ENCODE results near the gene NCMAP. TPM values are rescaled to one million over a fixed set of nuclear protein-coding genes. Genes with fewer than 3 reads are reported as not detected.

The NCMAP gene
- total RNA-seq, 2 donors from 2014 or later, result 2.0 to 7.7 TPM

DNA sequence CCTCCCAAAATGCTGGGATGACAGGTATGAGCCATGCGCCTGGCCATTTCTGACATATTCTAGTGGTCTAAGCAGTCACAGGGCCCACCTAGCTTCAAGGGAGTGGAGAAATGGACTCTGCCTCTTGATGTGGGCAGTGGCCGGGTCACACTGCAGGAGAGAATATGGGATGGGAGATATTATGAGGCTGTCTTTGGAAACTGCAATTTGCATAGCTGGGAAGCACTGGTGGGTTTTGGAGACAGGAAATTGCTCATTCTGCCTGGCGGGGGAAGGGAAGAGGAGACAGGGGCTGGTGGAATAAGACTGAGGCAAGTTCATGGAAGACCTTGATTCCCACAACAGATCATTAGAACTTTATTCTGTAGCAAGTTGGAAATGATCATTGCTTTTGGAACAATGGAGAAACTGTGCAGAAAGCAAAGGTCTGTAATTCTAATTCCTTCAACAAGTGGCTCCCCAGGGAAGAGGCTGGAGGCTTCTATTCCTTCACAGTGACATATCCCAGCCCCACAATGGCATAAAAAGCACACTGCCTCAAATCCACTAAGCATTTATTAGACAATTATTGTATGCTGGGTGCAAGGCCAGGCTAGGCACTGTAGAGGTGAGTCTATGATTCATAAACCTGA lies 10.5 kb downstream of the NCMAP start:
- Histone ChIP-seq H3K27ac (no peak overlapping the region), H3K9me3 (no peaks in the 10 kb centered on the region), H3K4me1 (replicated peaks) (no peaks in the 10 kb centered on the region), H3K4me3 (no peak overlapping the region), H3K27me3 (replicated peaks; ENCODE audit: insufficient read depth) (no peaks in the 10 kb centered on the region), H3K36me3 (no peaks in the 10 kb centered on the region)
- TF ChIP-seq POLR2AphosphoS5 (IDR thresholded peaks at IDR 0.05) (no peak), POLR2A (IDR thresholded peaks at IDR 0.05) (no peak)
- TF ChIP-seq, protein P1, sequence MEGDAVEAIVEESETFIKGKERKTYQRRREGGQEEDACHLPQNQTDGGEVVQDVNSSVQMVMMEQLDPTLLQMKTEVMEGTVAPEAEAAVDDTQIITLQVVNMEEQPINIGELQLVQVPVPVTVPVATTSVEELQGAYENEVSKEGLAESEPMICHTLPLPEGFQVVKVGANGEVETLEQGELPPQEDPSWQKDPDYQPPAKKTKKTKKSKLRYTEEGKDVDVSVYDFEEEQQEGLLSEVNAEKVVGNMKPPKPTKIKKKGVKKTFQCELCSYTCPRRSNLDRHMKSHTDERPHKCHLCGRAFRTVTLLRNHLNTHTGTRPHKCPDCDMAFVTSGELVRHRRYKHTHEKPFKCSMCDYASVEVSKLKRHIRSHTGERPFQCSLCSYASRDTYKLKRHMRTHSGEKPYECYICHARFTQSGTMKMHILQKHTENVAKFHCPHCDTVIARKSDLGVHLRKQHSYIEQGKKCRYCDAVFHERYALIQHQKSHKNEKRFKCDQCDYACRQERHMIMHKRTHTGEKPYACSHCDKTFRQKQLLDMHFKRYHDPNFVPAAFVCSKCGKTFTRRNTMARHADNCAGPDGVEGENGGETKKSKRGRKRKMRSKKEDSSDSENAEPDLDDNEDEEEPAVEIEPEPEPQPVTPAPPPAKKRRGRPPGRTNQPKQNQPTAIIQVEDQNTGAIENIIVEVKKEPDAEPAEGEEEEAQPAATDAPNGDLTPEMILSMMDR (IDR thresholded peaks at IDR 0.05), result no peak
- WGBS, result 93% methylated on average over 3 of the region's 3 CpGs
- no peak for DNase-seq (ENCODE audit: low spot score)
- intact Hi-C loops (cut with DNase I), result no loop called here

DNA sequence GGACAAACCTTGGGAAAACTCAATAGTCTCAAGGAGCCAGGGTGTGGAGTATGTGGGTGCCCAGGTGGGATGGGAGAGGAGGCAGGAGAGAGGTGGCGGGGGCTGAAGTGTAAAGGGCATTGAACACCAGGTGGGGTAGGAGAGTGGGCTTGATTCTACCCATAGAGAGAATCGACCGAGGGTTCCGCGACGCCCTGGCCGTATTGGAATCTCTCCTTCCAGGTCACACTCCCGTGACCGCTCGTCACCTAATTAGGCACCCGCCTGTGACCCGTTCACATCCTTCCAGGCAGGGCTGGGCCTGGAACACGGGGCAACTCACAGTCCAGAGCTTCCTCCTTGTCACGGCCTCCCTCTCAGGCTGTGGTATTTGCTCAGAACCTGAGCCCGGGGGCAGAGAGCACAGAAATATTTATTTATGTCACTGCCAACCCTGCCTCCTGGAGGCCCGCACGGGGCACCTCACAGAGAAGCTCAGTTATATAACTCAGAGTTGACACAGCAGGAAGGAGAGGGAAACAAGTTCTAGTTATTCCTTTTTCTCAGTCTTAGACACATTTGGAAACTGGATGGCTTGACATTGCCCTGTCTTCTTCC lies 12.0 kb downstream of the NCMAP start:
- intact Hi-C loops (cut with DNase I), result no loop called here
- Histone ChIP-seq H3K4me3 (no peak overlapping the region), H3K27me3 (replicated peaks; ENCODE audit: insufficient read depth) (no peaks in the 10 kb centered on the region), H3K9me3 (no peaks in the 10 kb centered on the region), H3K27ac (peak overlapping the region; percentile 47 to 67), H3K36me3 (no peaks in the 10 kb centered on the region), H3K4me1 (replicated peaks) (no peaks in the 10 kb centered on the region)
- TF ChIP-seq POLR2A (IDR thresholded peaks at IDR 0.05) (no peak), POLR2AphosphoS5 (IDR thresholded peaks at IDR 0.05) (peak; percentile 61)
- TF ChIP-seq, protein P1 (IDR thresholded peaks at IDR 0.05), result peak in 3 of 4 experiments; percentile 10 to 58 (median 52)
- 49% methylated on average over 17 of the region's 17 CpGs for WGBS
- DNase-seq (ENCODE audit: low spot score), result peak; percentile 81

DNA sequence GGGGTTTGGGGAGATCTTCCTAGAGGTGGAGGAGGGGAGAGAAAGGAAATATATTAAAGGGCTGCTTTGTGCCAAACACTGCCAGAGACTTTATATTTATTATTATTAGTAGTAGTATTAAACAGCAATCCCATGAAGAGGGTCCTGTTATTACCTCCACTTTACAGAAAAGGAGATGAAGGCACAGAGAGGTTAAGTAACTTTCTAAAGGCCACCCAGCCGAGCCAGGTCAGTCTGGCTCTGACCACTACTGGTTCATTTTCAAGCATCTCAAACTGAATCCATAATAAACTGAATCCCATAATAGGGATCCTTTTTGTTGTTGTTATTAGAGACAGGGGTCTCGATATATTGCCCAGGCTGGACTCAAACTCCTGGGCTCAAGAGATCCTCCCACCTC lies 12.6 kb downstream of the NCMAP start:
- 85% methylated on average over 2 of the region's 2 CpGs for WGBS
- H3K36me3 ChIP-seq, result no peaks in the 10 kb centered on the region
- no peak for DNase-seq (ENCODE audit: low spot score)
- peak overlapping the region; percentile 47 to 67 for H3K27ac ChIP-seq
- H3K27me3 ChIP-seq (replicated peaks; ENCODE audit: insufficient read depth), result no peaks in the 10 kb centered on the region
- H3K4me1 ChIP-seq (replicated peaks), result no peaks in the 10 kb centered on the region
- TF ChIP-seq POLR2AphosphoS5 (IDR thresholded peaks at IDR 0.05) (no peak), POLR2A (IDR thresholded peaks at IDR 0.05) (no peak)
- TF ChIP-seq, protein P1 (IDR thresholded peaks at IDR 0.05), result no peak
- intact Hi-C loops (cut with DNase I), result no loop called here
- no peaks in the 10 kb centered on the region for H3K9me3 ChIP-seq
- no peak overlapping the region for H3K4me3 ChIP-seq

DNA sequence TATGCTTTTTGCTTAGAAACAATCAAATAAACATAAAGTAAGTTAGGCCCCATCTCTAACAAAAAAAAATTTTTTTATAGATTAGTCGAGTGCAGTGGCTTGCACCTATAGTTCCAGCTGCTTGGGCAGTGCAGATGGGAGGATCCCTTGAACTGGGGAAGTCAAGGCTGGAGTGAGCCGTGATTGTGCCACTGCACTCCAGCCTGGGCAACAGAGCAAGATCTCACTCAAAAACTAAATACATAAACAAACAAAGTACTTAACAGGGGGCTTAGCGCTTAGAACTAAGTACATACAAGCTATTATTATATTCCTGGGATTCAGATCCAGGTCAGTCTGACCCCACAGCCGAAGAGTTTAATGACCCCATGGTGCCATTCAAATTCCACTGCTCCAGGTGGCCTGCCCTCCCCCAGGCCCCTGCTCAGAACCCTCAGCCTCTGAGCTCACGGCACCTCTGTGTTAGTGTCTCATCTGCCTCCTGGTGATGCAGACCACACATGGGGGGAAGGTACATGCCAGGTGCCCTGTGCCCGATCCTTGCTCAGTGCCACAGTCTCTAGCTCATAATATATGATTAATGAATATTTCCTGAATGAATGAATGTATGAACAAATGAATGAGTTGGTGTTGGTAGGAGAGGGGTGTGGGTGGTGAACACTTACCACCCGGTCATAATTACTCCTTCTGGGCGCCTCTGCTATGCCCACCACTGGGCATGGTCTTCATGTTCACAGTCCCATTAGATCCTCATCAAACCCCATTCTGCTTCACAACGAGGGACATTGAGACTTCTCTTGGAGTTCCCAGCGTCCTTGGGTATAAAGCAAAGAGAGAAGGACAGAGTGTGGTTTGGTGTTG lies 14.6 kb downstream of the NCMAP start:
- WGBS, result 79% methylated on average over 10 of the region's 10 CpGs
- DNase-seq (ENCODE audit: low spot score), result no peak
- H3K4me3 ChIP-seq, result no peak overlapping the region
- H3K27me3 ChIP-seq (replicated peaks; ENCODE audit: insufficient read depth), result no peaks in the 10 kb centered on the region
- H3K4me1 ChIP-seq (replicated peaks), result no peaks in the 10 kb centered on the region
- intact Hi-C loops (cut with DNase I), result no loop called here
- no peak overlapping the region for H3K27ac ChIP-seq
- H3K36me3 ChIP-seq, result no peaks in the 10 kb centered on the region
- no peaks in the 10 kb centered on the region for H3K9me3 ChIP-seq
- TF ChIP-seq POLR2A (IDR thresholded peaks at IDR 0.05) (no peak), POLR2AphosphoS5 (IDR thresholded peaks at IDR 0.05) (no peak)
- TF ChIP-seq, protein P1 (IDR thresholded peaks at IDR 0.05), result no peak
